Hepatic stellate cell (primary cell): Measurements from ENCODE around the gene AFAP1L2.
"Not testable (repeated sequence)": the region's sequence is repeated elsewhere in the genome, so short reads cannot be mapped to it uniquely, and the experiment has no call there.

Experiments
- DNase-seq: peaks from one replicate; pipeline ENCODE4 v3.0.0; 2011; ENCODE audit warnings: low spot score

The AFAP1L2 gene

DNA sequence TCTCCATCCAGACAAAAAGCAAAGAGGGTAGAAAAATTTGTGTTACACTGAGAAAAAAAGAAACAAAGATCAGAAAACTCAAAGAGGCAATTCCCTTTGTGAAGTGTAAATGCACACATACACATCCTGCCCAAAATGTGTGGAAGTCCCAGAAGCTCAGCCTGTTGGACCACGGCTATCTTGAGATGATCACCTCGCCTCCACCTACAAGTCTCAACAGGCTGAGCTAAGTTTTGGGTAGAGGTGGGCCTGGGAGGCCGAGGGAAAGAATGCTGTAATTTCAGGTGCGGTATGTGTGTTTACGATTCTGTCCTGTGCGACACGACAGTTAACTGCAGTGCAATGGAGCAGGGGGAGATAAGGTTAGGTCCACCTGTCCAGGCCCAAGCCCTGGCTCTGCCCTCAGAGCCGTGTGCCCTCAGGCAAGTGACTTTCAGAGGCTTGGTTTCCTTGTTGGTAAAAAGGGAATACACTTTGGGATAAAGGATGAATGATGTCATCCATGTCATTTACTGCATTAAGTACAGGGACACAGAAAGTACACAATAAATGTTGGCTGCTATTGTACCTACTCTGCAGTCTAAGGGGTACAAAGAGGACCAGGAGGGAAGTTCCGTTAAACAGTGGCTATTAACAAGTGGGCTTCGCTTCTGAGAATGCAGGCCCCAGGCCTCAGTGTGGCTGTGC is 67.3 kb downstream of the AFAP1L2 start:
- DNase-seq = no peak

DNA sequence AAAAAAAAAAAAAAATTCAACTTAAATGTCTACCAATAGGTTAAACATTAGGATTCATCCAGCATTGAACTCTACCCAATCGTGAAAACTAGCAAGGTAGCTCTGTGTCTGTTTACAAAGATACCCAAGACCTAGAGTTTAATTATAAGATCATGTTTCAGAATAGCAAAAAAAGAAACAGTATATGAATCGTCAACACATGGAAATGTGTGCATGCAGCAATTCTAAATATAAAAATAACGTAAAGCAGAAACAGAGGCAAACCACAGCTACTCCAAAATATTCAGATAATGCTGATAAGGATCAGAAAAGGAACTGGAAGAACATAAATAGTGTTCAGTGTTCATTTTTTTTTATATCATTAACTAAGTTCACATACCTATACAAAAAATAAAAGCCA is 68.7 kb downstream of the AFAP1L2 start:
- no peak for DNase-seq

GRCh38 chr10:114334301-114334700 is 70.0 kb downstream of the AFAP1L2 start:
- no peak for DNase-seq

DNA sequence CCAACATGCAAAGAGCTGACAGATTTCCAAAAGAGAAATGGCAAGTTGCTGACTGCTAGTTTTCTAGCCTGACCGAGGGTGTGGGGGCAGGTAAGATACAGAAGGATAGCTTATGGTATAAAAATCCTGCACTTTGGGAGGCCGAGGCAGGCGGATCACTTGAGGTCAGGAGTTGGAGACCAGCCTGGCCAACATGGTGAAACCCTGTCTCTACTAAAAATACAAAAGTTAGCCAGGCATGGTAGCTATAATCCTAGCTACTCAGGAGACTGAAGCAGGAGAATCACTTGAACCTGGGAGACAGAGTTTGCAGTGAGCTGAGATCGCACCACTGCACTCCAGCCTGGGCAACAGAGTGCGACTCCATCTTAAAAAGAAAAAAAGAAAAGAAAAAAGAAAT is 70.9 kb downstream of the AFAP1L2 start:
- not testable (repeated sequence) for DNase-seq

- no peak for DNase-seq
These were observed 71.8 kb downstream of the AFAP1L2 start for GRCh38 chr10:114332301-114333192.

DNA sequence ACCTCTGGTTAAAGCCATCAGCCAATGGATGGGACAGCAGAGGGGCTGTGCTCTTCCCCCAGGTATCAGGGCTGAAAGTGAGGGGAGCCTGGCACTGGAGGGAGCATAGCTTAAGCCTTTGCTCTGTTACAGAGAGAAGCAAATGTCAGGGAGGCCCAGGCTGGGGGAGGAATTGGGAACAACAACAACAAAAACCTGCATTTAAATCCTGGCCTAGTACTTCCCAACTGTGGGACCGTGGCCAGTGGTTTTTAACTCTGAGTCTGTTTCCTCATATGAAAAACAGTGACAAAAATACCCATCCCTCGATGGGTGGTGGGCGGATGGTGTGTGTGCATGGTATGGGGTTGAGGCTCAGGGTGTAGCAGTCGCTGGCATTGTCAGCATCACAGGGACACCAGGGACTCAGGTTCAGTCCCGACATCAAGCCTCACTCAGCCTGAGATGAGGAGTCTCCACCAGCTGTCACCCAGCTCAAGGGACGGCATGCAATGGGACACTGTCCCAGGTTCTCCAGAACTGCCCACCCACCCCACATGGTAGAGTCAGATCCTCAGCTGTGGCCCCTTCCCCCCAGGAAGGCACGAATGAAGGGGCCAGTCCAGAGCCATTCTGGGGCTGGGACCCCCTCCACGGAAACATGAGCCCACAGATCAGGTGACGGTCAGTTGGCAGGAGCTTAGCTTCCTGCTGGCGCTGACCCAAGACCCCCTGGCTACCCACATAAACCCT is 74.5 kb downstream of the AFAP1L2 start:
- no peak for DNase-seq

DNA sequence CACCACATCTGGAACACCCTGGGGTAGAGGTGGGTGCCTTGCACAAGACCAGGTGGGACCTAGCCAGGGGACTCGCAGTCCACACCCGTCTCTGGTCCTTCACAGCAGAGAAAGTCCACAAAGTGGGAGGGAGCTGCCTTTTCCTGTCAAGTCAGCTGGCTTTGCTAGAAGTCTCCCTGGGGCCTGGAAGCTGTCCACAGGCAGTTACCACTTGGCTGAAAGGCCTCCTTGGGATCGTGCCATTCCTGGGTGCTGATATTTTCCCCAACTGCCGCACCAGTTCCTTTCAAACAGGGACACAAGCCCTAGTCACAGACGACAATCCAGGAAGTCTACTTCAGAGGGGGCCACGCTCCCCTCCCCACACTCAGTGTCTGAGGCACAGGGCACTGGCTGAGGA is 75.4 kb downstream of the AFAP1L2 start:
- DNase-seq = no peak

GRCh38 chr10:114328441-114328812 is 75.9 kb downstream of the AFAP1L2 start:
- no peak for DNase-seq

DNA sequence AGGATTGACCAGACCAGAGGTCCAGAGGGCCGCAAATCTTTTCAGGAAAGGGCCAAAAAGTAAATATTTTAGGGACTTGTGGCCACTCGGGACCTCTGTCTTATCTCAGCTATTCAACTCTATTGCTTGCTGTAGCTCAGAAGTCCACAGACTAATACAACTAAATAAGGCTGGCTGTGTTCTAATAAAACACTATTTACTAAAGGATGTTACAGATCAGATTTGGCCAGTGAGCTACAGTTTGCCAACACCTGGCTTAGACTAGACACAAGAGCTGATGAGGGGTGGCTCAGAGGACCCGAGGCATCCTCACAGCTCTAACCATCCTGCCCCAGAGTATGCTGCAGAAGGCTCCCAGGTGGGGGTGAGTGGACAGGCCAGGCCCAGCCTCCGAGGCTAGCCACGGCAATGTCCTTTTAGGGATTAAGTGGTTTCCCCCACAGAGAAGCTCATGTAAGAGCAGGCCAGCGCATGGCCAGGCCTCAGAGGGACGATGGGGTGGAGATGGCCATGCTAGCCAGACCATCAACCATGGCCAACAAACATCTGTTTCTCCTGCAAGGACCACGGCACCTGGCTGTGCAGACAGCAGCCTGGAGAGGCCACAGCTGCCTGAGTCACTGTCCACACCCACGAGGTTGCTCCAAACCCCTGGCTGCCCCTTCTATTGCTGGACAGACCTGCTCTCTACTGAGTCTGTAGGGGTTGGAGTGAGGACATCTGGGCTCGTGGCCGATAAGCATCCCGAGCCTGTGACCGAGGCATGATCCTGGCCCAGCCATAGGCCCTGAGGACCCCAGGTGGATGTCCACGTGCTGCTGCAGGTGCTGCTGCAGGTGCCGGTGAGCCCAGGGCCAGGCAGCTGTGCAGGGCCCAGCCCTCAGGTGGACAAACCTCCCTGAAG is 76.5 kb downstream of the AFAP1L2 start:
- DNase-seq = no peak

GRCh38 chr10:114326795-114327194 is 77.5 kb downstream of the AFAP1L2 start:
- DNase-seq = no peak

DNA sequence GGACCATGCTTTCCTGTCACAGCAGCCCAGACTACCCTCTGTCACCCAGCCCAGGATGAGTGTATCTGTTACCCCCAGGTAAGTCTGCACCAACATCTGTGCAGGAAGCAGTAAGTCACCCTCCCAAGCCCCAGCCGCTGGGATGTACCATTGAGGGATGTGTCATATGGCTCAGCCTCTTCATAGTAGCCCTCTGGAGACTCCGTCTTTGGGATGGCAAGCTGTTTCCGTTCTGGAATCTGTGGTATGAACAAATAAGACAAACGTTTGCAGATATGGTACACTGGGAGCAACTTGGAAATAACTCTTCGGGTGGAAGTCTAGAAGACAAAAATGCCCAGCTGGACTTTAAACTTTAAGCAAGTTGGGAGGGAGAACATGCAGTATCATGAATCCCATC is 81.3 kb downstream of the AFAP1L2 start:
- no peak for DNase-seq

DNA sequence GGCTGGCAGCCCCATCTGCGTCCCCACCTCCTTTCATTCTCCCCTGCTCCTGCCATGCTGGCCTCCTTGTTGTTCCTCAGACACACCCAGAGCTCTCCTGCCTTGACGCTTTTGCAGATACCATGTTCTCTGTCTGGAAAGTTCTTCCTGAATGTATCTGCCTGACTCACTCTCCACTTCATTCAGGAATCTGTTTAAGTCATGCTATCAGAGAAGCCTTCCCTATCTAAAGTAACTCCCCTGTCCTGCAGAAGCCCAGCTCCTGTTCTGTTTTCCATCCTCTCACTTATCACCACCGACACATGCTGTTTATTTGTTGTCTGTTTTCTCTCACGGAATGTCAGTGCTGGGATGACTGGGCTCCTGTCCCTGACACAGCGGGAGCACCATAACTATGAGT is 82.0 kb downstream of the AFAP1L2 start:
- DNase-seq = no peak

GRCh38 chr10:114320249-114321116 is 83.8 kb downstream of the AFAP1L2 start:
- DNase-seq = no peak

DNA sequence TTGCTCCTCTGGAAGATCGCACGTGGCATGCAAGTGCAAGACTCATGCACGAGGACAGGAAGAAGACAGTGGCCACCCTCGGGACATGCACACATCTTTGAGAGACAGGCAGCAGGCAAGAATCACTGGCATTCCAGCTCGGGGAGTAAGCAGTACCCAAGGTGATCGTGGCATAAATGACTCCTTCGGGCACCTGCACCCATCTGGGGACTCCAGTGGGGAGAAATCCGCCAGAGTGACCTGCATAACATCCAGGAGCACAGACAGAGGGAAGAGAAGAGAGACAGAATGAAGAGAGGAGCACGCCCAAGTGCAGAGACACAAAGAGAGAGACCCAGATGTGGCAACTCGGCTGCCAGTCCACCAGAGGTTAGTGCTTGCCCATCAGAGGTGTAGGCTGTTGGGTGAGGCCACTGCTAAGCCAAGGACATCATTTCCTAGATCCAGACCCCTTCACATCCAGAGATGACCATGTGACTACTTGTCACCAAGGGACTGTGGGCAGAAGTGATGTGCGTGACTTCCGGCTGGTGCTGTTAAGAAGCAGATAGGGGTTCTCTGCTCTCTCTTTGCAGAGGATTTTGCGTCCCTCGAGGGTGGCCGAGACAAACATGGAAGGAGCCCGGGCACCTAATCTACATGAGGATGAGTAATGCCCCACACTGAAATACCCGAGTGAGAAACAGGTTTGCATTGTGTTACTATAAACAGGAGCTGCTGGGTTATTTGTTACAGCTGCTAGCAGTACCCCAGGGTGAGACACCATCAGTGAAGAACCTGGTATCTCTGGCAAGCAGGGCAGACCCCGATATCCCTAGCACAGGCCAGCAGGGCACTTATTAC is 84.7 kb downstream of the AFAP1L2 start:
- DNase-seq = no peak

- no peak for DNase-seq
These were observed 87.6 kb downstream of the AFAP1L2 start for GRCh38 chr10:114316744-114317143.

GRCh38 chr10:114315566-114316420 is 88.5 kb downstream of the AFAP1L2 start:
- DNase-seq = no peak

- DNase-seq = no peak
These were observed 90.4 kb downstream of the AFAP1L2 start for GRCh38 chr10:114313866-114314265.

DNA sequence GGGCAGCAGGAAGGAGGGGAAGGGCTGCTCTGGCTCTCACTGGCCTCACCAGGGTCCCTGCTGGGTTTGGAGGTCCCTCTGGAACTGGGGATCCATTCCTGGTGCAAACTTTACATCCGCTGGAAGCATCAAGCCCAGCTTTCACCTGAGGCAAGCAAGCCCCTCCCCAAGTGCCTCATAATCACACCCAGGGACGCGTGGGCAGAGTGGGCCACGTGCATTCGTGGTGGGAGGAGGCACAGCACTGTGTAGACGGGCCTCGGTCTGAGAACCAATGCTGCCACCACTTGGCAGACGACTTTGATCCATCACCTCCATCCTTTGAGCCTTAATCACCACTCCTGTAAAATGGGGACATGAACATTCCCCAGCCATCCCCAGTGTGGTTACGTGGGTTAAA is 91.2 kb downstream of the AFAP1L2 start:
- DNase-seq = no peak
